GM18526 (cell line): ENCODE data around the gene POMT2.

ENCODE experiments used
- POLR2A ChIP-seq: IDR thresholded peaks from 3 replicates; pipeline ENCODE4 v1.6.1; 2011; ENCODE audit not compliant: insufficient read length; ENCODE audit errors: extremely low read depth

The POMT2 gene

GRCh38 chr14:77314539-77315457 is 5.9 kb downstream of the POMT2 start:
- no peak for TF ChIP-seq POLR2A

DNA sequence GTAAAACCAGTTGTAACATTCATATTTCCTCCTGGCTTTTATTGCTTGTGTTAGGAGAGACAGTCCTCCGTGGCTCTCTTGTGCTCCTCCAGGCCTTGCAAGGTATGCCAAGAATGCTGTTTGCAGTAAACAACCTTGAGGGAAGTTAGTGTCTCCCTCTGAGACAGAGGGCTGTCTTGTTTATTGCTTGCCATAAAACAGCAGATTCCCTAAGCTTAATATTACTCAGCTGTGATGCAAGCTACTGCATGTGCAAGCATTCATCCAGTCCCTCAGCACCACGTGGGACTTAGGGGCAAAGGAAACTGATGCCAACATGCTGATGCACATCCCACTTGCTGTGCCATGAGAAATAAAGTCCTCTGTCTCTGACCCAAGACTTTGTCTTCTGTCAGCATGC is 6.6 kb downstream of the POMT2 start:
- no peak for TF ChIP-seq POLR2A

- no peak for TF ChIP-seq POLR2A
These were observed 7.3 kb downstream of the POMT2 start for GRCh38 chr14:77313371-77313770.

DNA sequence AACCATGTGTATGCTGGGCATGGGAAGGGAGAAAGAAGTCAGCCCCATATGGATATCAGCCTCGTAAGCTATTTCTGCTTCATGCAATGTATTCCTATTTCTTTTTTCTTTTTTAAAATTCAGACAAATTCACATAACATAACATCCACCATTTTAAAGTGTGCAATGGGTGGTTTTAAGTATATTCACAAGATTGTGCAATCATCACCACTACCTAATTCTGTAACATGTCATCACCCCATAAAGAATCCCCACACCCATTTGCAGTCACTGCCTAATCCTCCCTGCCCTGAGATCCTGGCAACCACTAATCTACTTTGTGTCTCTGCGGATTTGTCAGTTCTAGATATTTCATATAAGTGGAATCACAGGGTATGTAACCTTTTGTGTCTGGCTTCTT is 9.5 kb downstream of the POMT2 start:
- TF ChIP-seq POLR2A: no peak

GRCh38 chr14:77310026-77310425 is 10.7 kb downstream of the POMT2 start:
- TF ChIP-seq POLR2A: no peak

GRCh38 chr14:77309131-77309530 is 11.6 kb downstream of the POMT2 start:
- no peak for TF ChIP-seq POLR2A

DNA sequence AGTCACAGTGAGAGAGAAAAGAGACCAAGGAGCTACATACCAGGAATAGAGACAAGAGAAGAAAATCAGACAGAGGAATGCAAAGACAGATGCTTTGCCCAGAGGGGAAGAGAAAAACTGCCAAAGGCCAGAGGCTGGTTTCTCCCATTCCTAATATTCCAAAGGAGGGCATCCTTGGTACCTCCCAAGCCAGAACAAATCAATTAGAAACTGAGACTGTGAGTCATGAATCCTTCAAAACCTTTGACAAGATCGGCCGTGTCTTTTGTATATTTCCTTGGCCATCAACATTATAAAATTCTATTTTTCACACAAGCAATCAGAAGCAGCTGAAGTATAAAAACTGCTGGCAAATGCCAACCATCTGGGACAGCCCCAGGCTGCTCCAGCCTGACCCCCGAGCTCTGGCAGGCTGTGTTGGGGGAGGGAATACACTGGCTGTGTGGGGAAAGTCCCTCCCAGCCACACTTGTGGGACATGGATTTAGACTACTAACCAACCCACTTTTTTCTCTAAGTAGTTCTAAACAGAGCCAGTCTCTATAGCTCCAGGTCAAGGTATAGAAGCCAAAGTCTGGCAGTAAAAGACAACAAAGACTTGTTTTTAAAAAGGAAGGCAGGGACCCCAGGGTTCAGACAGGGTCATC is 13.7 kb downstream of the POMT2 start:
- TF ChIP-seq POLR2A: no peak

DNA sequence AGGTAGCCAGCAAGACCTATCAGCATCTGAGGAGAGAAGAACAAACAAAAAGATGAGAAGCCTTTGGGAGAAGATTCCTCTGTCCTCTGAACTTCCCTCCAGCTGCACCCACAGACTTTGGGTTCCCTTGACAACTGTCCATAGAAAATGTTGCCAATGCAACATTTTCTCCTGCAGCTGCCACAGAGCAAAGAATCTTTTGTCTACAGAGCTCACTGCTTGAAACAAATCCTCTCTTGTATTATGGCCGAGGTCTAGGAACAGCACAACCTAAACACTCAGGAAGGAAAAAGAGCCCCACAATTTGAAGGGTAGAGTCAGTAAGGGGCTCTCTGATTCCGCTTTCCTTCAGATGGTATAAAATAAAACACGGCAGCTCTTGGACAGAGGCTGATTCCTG is 14.3 kb downstream of the POMT2 start:
- no peak for TF ChIP-seq POLR2A

DNA sequence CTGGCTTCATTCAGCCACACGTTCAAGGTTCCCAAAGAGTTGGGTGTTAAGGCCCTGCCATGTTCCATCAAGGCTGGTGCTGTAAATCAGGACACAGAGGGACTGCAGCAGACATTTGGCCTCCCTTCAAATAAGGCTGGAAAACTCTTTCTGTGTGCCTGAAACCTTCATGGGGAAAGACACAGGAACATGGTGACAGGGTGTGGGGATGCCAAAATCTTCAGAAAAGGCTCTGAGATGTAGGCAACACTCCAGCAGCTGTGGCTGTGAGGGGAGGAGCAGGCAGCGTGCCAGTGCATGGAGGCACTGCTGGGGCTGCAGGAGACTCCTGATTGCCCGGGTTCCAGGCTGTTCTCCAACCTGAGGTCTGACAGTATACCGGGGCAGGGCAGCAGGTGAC is 15.0 kb downstream of the POMT2 start:
- TF ChIP-seq POLR2A: no peak

- no peak for TF ChIP-seq POLR2A
These were observed 17.1 kb downstream of the POMT2 start for GRCh38 chr14:77303417-77304156.

DNA sequence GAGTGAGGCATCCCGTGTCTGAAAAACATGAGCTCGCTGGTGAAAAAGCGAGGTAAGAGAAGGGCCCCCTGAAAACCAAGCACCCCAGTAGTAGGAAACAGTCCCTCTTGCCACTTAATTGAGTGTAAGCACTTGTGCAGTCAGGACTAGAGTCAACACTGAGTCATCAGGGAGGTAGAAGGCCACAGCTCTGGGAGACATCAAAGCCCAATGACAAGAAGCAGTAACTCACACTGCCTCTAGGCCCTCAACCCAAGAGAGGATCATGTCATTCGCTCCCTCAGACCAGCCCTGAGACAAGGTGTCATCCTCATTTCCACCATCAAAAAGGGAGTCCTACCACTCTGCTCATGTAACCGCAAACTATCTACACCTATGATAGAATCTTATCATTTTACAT is 17.8 kb downstream of the POMT2 start:
- TF ChIP-seq POLR2A: no peak

GRCh38 chr14:77301103-77301502 is 19.6 kb downstream of the POMT2 start:
- no peak for TF ChIP-seq POLR2A

DNA sequence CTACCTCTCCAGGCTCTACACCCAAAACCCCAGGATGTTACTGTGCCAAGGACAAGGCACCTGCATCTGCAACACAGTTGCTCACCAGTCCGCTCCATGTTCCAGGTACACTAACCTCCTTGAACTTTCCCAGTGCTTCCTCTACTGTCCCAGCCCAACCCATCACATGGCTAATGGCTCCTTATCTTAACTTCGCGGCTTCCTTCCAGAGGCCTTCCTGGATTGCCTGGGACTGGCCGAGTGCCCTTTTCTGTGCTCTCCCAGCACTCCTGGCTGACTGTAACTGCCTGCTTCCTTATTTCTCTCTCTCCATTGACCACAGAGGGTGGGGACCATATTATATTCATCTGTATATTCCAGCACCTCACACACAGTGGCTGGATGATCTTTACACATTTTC is 20.9 kb downstream of the POMT2 start:
- no peak for TF ChIP-seq POLR2A

DNA sequence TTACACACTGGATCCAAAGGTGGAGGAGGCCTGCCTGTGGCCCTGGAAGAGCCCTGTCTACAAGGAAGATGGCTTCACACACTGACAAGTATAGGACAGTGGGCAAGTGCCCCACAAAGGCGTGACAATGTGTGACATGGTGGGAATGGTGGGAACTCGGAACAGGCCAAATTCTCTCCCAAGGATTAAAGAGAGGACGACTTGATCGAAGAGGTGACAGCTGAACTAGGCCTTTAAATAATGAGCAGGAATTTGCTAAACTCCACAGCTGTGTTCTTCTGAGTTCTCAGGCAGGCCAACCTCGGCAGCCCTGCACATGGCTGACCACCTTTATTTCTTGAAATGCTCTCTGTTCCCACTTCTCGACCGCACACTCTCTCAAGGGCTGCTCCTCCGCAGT is 23.8 kb downstream of the POMT2 start:
- TF ChIP-seq POLR2A: no peak

- no peak for TF ChIP-seq POLR2A
These were observed 24.5 kb downstream of the POMT2 start for GRCh38 chr14:77296155-77296554.

GRCh38 chr14:77290705-77291104 is 30.0 kb downstream of the POMT2 start:
- no peak for TF ChIP-seq POLR2A

DNA sequence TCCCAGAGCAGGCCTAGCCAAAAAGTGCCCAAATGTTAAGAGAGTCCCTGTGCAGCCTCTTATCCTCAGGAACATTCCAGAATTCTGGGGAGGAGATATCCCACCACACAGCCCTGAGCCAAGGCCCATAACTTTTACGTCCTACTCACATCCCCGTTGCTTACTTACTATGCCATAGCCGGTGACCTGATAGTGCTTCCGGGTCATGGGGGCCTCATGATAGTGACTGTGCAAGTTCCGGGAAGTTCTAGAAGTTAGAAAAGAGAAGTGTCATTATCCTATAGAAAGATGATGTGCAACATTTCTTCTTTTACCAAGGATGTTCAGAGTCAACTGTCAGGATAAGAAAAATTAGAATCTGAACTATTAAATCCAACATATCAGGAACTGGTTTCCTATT is 34.1 kb downstream of the POMT2 start:
- no peak for TF ChIP-seq POLR2A

DNA sequence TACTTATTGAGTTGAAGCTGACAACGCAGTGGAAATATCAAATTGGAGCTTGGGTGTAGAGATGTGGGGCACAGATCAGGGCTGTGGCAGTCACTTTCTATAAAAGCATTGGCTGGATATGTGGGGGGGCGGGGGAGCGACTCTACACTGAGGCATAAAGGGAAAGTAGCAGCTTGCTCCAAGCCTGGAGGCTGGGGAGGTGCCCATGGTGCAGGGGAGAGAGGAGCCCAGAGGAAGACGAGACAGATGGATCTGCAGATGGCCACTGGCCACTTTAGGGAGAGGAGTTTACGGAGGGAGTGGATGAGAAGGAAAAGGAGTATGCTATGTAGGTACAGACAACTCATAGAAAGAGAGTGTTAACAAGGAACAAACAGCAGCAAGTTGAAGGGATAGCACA is 36.2 kb downstream of the POMT2 start:
- no peak for TF ChIP-seq POLR2A
